ENCODE results near the gene TIMM44.

DNA sequence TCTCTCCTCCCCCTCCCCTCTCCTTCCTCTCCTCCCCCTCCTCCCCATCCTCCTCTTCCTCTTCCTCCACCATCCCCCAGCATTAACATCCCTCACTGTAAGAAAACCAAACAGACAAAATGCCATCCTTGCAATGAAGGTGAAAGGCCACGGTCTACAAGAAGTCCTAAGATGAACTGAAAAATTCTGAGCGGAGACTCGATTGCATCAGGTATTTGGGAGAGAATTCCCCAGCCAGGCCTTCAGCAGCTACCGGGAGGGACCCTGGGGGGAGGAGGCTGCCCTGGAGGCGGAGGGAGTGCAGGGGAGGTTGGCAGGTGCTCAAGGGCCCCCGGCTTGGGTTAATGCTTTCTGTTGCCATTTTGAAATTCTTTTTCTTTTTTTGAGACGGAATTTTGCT lies 10.1 kb upstream of the TIMM44 start:
- TF ChIP-seq, protein P1, sequence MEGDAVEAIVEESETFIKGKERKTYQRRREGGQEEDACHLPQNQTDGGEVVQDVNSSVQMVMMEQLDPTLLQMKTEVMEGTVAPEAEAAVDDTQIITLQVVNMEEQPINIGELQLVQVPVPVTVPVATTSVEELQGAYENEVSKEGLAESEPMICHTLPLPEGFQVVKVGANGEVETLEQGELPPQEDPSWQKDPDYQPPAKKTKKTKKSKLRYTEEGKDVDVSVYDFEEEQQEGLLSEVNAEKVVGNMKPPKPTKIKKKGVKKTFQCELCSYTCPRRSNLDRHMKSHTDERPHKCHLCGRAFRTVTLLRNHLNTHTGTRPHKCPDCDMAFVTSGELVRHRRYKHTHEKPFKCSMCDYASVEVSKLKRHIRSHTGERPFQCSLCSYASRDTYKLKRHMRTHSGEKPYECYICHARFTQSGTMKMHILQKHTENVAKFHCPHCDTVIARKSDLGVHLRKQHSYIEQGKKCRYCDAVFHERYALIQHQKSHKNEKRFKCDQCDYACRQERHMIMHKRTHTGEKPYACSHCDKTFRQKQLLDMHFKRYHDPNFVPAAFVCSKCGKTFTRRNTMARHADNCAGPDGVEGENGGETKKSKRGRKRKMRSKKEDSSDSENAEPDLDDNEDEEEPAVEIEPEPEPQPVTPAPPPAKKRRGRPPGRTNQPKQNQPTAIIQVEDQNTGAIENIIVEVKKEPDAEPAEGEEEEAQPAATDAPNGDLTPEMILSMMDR (IDR thresholded peaks at IDR 0.05; ENCODE audit: low read depth, low read length) = no peak
- TF ChIP-seq POLR2A (IDR thresholded peaks at IDR 0.05; ENCODE audit: extremely low read depth, insufficient read length) (no peak), MYC (IDR thresholded peaks at IDR 0.05; ENCODE audit: low read depth, low read length) (no peak)
- TF ChIP-seq, protein P2, sequence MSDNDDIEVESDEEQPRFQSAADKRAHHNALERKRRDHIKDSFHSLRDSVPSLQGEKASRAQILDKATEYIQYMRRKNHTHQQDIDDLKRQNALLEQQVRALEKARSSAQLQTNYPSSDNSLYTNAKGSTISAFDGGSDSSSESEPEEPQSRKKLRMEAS (IDR thresholded peaks at IDR 0.05; ENCODE audit: low read depth, low read length) = no peak
